K562 (cell line): Measurements from ENCODE around the gene NMRK2. TPM values are rescaled to one million over a fixed set of nuclear protein-coding genes. Genes with fewer than 3 reads are reported as not detected.
A peak's percentile ranks its signal among the peaks of the same experiment; 100 is the strongest.

ENCODE experiments used
- AFF4 ChIP-seq: sonication (generic); formaldehyde crosslinking; IDR thresholded peaks from 2 replicates; pipeline ENCODE4 v1.8.0; 2023; ENCODE audit warnings: mild to moderate bottlenecking, missing genetic modification reagents
- CBX2 ChIP-seq: fragments of 200-600 bp; sonication (generic); IDR thresholded peaks from one replicate; pipeline ENCODE4 v1.6.1; 2012; ENCODE audit warnings: mild to moderate bottlenecking, low read length, inconsistent platforms; ENCODE audit not compliant: insufficient read depth, poor library complexity, severe bottlenecking
- FUS ChIP-seq: fragments of 200-400 bp; formaldehyde crosslinking; optimal IDR thresholded peaks from 2 replicates; pipeline ENCODE3; 2017; ENCODE audit warnings: low read depth, low read length
- GTF2E2 ChIP-seq: fragments of 200-800 bp; sonication (Bioruptor generic); IDR thresholded peaks from 2 replicates; pipeline ENCODE4 v1.6.1; 2016; ENCODE audit warnings: missing genetic modification characterization, missing compliant biosample characterization
- HCFC1 ChIP-seq: IDR thresholded peaks from 2 replicates; pipeline ENCODE4 v1.6.1; 2012; ENCODE audit warnings: low read depth, low read length, improper control_type of control experiment
- HDGF ChIP-seq: fragments of 450-650 bp; IDR thresholded peaks from 2 replicates; pipeline ENCODE4 v1.6.1; 2016
- ILF3 ChIP-seq: fragments of 450-650 bp; IDR thresholded peaks from 2 replicates; pipeline ENCODE4 v1.6.1; 2018; ENCODE audit warnings: antibody characterized with exemption, mild to moderate bottlenecking, moderate library complexity, borderline replicate concordance
- PCBP1 ChIP-seq: fragments of 200-400 bp; formaldehyde crosslinking; IDR thresholded peaks from 2 replicates; pipeline ENCODE4 v1.6.1; 2018; ENCODE audit warnings: mild to moderate bottlenecking, low read depth, low read length; ENCODE audit not compliant: poor library complexity, severe bottlenecking
- POLR2G ChIP-seq: fragments of 200-400 bp; formaldehyde crosslinking; IDR thresholded peaks from 2 replicates; pipeline ENCODE4 v1.6.1; 2017; ENCODE audit warnings: low read depth, mild to moderate bottlenecking, antibody characterized with exemption, low read length, moderate library complexity
- RBFOX2 ChIP-seq: fragments of 200-400 bp; formaldehyde crosslinking; IDR thresholded peaks from 2 replicates; pipeline ENCODE4 v1.6.1; 2017; ENCODE audit warnings: low read depth, mild to moderate bottlenecking, low read length, moderate library complexity
- SRSF7 ChIP-seq: fragments of 200-400 bp; formaldehyde crosslinking; optimal IDR thresholded peaks from 2 replicates; pipeline ENCODE3; 2017; ENCODE audit warnings: mild to moderate bottlenecking, low read depth, low read length
- TCF7 ChIP-seq: sonication (generic); IDR thresholded peaks from 2 replicates; pipeline ENCODE4 v1.6.1; 2016; ENCODE audit warnings: antibody characterized with exemption, borderline replicate concordance
- TCF7L2 ChIP-seq: fragments of 150-350 bp; IDR thresholded peaks from 2 replicates; pipeline ENCODE4 v1.6.1; 2016; ENCODE audit warnings: low read depth, mild to moderate bottlenecking, low read length, moderate library complexity
- ZNF174 ChIP-seq: fragments of 250-450 bp; sonication (Bioruptor Pico); IDR thresholded peaks from 2 replicates; pipeline ENCODE4 v1.4.0; 2020; ENCODE audit warnings: mild to moderate bottlenecking
- ZNF398 ChIP-seq: fragments of 250-450 bp; sonication (Bioruptor Pico); IDR thresholded peaks from 2 replicates; pipeline ENCODE4 v1.8.0; 2021; ENCODE audit warnings: moderate library complexity, mild to moderate bottlenecking, inconsistent platforms
- ZNF518B ChIP-seq: fragments of 250-450 bp; sonication (Bioruptor Pico); IDR thresholded peaks from 2 replicates; pipeline ENCODE4 v1.5.0; 2021; ENCODE audit warnings: mild to moderate bottlenecking, moderate library complexity
- polyA plus RNA-seq, 8 experiments: library from polyadenylated mRNA; depleted of rRNA in 4 of 8; stranded (reverse) in 5 of 8; unstranded in 3 of 8; fragments of >200 nt; fragmentation: Nextera tagmentation in 2 of 8; fragmentation: Illumina TruSeq in 1 of 8; extraction: Ambion mirVana in 2 of 8; extraction: Trizol in 1 of 8; gene quantifications; 2 replicates each; pipeline versions ENCODE4 v1.2.1 to v1.2.3, GENCODE V29; 2011 to 2014; ENCODE audit warnings: inconsistent platforms in 1 of 8, missing spikeins in 1 of 8
- total RNA-seq, 7 experiments: library from RNA; depleted of rRNA in 6 of 7; stranded (reverse); fragments of >200 nt in 6 of 7; fragmentation: Illumina TruSeq in 2 of 7; extraction: Trizol in 2 of 7; gene quantifications; 2 replicates each; pipeline versions ENCODE4 v1.2.1 to v1.2.3, GENCODE V29; 2011 to 2021; ENCODE audit warnings: low replicate concordance in 1 of 7
- TF ChIP-seq, protein P1 (sequence below), 2 experiments: fragments of 450-650 bp in 1 of 2; sonication (generic) in 1 of 2; formaldehyde crosslinking; conservative IDR thresholded peaks; 2 replicates each; pipeline versions ENCODE4 v1.4.0 to v1.8.1; 2020 to 2022; ENCODE audit warnings: mild to moderate bottlenecking in 1 of 2, missing genetic modification reagents in 1 of 2

NMRK2 gene
- total and polyA plus RNA-seq, 9 of the 15 experiments (the other 6 are each of a cell fraction or from before 2014, with no cell fraction given) = not detected

GRCh38 chr19:3976495-3977241, 43.8 kb downstream of the NMRK2 start (continued):
- TF ChIP-seq ZNF518B (CRISPR knock-in tag) (no peak), FUS (no peak), PCBP1 (peak; percentile 19), CBX2 (no peak), GTF2E2 (tag) (no peak), HCFC1 (no peak), SRSF7 (no peak), POLR2G (peak; percentile 77), TCF7 (no peak), ZNF174 (CRISPR knock-in tag) (no peak), HDGF (no peak), ILF3 (no peak), AFF4 (peak; percentile 38; the same call in 1 of the 2 replicates), ZNF398 (CRISPR knock-in tag) (no peak), TCF7L2 (no peak), RBFOX2 (peak; percentile 64)
- TF ChIP-seq, protein P1, sequence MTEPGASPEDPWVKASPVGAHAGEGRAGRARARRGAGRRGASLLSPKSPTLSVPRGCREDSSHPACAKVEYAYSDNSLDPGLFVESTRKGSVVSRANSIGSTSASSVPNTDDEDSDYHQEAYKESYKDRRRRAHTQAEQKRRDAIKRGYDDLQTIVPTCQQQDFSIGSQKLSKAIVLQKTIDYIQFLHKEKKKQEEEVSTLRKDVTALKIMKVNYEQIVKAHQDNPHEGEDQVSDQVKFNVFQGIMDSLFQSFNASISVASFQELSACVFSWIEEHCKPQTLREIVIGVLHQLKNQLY (CRISPR knock-in tag; conservative IDR thresholded peaks at IDR 0.05) = 0 out of 4 replicates have a peak, but pooled peaks of 1 of the 2 experiments have one; percentile 28
